Erythroblast (primary cell): Measurements from ENCODE around the gene CORO1C.

ENCODE experiments used
- DNase-seq, 2 experiments: peaks; one replicate each; lab custom pipeline; 2025; lab: John Stamatoyannopoulos, UW
- GATA1 ChIP-seq: IDR thresholded peaks from 2 replicates; pipeline ENCODE4 v1.6.1; 2011; ENCODE audit warnings: low read depth, mild to moderate bottlenecking, control low read depth, low read length, moderate library complexity
- POLR2A ChIP-seq: IDR thresholded peaks from 2 replicates; pipeline ENCODE4 v1.6.1; 2011; ENCODE audit warnings: mild to moderate bottlenecking, low read length

The CORO1C gene

DNA sequence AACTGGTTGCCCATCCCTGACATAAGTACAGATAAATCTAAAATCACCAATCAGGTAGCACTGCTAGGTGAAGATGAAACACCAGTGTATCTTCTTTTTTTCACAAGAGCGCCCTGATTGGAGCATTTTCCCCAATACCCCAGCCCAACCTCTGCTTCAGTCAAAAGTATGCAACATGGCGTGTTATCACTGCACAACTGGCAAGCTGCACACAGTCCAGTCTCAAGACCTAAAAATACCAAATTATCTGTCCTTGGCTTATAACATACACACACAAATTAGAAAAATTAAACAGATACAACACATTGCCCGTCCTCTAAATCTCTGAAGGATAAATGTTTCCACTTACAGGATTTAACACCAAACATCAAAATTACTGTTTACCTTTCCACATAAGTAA lies 77.4 kb downstream of the CORO1C start:
- TF ChIP-seq GATA1 = no peak
- no peak for TF ChIP-seq POLR2A
- no peak for DNase-seq

- DNase-seq = no peak
- TF ChIP-seq GATA1 = no peak
- no peak for TF ChIP-seq POLR2A
These were observed 78.2 kb downstream of the CORO1C start for GRCh38 chr12:108653082-108653516.

DNA sequence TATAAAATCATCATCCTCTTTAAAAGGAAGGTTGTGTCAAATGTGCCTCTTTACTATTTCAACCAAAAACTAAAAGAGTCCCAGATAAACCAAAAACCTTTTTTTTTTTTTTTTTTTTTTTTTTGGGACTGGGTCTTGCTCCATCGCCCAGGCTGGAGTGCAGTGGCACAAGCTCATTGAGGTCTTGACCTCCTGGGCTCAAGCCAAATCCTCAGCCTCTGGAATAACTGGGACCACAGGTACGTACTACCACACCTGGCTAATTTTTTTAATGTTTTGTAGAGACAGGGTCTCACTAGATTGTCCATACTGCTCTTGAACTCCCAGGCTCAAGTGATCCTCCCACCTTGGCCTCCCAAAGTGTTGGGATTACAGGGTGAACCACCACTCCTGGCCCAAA lies 81.2 kb downstream of the CORO1C start:
- TF ChIP-seq POLR2A = no peak
- TF ChIP-seq GATA1 = no peak
- no peak for DNase-seq

DNA sequence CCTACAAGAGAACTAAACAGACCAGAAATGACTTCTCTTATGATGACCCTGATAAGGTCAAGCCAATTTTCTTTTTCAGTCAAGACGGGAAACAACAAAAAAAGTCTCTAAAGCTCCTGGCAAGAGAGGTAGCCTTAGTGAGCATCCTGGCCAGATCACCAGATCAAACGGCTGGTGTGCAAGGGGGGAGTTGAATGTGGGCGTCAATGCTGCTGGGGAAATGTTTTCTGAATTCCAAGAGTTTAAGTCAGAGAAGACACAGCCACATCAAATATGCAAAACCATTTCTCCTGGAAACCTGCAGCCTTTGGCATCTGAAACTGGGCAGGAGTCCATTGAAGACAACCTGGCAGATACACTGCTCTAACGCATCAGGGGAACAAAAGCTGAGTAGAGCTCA lies 81.6 kb downstream of the CORO1C start:
- DNase-seq = no peak
- no peak for TF ChIP-seq GATA1
- no peak for TF ChIP-seq POLR2A

DNA sequence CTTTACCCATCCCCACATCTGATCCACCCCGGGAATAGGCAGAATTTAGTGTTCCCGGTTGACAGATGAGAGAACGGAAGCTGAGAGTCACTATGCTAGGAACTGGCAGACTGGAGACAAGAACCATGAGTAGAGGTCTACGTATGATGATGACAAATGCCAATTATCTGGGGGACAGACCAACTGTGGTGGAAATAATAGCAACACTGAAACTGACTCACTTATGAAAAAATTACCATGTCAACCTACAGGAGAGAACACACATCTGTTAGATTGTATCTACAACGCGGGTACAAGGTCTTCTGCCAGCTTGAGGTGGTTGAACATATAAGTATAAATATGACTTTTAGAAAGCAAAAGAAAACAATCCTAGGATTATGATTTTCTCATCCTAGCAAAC lies 82.2 kb downstream of the CORO1C start:
- TF ChIP-seq POLR2A (no peak), GATA1 (no peak)
- DNase-seq = no peak

- DNase-seq = no peak
- TF ChIP-seq POLR2A = no peak
- no peak for TF ChIP-seq GATA1
These were observed 82.9 kb downstream of the CORO1C start for GRCh38 chr12:108648371-108648770.

DNA sequence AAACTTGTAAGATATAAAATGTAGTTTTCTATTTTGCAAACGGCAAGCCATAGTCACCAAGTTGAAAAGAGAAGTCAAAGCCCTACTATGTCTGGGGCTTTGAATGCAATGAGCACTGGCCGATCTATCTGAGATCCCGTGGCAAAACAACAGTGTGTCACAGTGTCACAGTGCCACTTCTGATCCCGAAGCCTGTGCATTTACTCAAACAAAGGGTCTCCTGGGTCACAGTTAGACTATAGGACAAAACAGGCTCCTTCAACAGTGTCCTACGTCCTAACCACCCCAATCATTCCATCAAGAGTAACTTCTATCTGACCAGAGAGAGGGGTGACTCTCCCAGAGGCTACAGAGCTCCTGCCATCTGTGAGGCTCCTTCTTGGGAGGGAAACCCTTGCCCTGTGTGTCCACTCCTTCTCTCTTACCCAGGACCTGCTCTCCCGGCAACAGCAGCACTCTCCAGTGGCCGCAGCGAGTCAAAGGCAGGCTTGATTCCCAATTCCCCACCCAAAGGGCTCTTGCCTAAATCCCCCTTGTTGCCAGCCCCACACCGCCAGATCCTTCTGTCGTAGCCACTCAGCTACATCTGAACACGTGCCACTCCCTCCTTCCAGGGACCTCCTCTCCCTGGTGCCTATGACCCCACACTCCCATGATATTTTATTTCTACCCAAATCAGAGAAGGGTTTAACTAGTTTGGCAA lies 83.6 kb downstream of the CORO1C start:
- DNase-seq = no peak
- TF ChIP-seq GATA1 = no peak
- TF ChIP-seq POLR2A = no peak

DNA sequence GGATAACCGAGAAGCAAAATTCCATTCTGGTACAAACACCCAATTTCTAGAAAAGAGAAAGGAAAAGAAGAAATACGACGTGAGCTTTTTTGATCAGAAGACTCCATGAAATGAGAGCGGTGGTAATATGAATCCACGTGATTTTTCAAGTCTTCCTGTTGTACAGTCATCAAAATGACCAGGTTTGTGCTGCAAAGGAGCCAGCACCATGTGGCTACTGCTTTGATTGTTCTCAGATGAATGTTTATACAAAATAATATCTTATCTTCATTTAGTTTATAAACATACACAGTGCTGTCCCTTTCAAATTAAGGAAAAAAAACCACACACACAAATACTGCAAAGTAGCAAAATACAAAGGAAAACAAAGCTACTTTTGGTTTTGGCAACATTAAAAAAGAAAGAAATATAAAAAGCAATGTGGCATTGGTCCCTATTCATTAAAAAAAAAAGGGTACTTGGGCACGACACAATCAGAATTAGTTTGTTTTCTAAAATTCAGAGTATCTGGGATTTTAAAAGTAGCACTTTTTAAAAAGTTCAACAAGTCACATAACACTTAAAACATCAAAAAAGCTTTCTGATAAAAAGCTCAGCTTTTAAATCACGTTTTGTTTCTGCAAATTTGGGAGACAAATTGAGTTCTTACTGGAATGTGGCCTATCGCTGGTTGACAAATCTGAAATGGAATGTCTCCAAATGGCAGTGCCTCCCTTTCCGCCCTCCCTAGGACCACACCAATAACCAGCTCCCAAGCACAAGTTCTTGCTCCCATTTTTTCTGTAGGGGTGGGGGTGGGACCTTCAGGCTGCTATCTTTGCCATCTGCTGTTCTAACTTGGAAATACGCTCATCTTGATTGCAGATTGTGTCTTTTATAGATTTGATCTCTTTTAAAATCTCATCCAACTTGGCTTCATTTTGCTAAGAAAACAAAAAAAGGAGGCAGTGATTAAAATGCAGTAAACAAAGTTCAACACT lies 84.4 kb downstream of the CORO1C start:
- no peak for DNase-seq
- TF ChIP-seq POLR2A = no peak
- no peak for TF ChIP-seq GATA1

GRCh38 chr12:108645686-108646599 lies 85.4 kb downstream of the CORO1C start:
- DNase-seq = no peak
- no peak for TF ChIP-seq POLR2A
- no peak for TF ChIP-seq GATA1

GRCh38 chr12:108644811-108645120 lies 86.6 kb downstream of the CORO1C start:
- no peak for DNase-seq
- TF ChIP-seq POLR2A = no peak
- TF ChIP-seq GATA1 = no peak

DNA sequence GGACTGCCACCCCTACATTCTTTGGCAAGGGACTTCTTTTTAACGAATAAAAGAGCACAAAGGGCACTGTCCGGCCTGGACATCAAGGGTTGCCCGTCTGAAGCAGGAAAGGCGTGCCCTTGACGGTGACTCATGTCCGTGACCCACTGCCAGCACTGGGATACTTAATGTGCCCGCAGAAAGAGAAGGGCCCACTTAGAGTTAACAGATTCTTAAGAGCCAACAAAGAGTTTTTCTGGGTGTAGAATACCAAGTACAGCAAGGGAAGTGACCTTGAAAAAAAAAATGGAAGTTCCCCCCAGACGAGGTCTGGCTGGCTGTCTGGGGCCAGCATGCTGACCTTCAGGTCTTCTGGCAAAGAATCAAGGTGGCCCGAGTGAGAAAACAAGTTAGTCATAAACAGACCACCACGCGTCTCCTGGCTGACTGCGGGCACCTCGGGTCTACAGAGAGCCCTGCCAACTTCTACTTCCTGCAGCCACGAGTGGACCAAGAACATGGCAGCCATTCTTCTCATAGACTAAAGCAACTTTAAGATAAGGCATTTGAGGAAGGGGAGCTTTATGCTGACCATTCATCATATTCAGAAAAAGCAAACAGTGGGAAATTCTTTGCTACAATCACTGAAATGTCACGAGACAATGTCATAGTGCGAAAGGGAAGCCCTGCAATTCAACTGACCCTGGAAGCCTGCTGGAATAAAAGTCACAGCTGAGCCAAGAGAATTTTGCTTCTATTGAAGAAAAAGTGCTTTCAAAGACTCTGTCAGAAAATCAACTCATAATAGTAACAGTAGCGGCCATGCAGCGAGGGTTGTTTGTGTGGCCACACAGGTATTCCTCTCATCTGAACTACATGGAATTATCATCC lies 87.1 kb downstream of the CORO1C start:
- TF ChIP-seq POLR2A = no peak
- TF ChIP-seq GATA1 = no peak
- DNase-seq = no peak

- TF ChIP-seq GATA1 (no peak), POLR2A (no peak)
- DNase-seq = no peak
These were observed 88.2 kb downstream of the CORO1C start for GRCh38 chr12:108642899-108643654.
